GM12891 (cell line): ENCODE results near the gene FNBP1.

ENCODE experiments used
- POLR2A ChIP-seq: IDR thresholded peaks from 2 replicates; pipeline ENCODE4 v1.6.1; 2011; ENCODE audit warnings: low read depth, low read length, control low read depth
- POLR2AphosphoS5 ChIP-seq: IDR thresholded peaks from 2 replicates; pipeline ENCODE4 v1.6.1; 2011; ENCODE audit warnings: low read depth, low read length, control low read depth
- TAF1 ChIP-seq: IDR thresholded peaks from 2 replicates; pipeline ENCODE4 v1.6.1; 2011; ENCODE audit warnings: low read depth, low read length, control low read depth

DNA sequence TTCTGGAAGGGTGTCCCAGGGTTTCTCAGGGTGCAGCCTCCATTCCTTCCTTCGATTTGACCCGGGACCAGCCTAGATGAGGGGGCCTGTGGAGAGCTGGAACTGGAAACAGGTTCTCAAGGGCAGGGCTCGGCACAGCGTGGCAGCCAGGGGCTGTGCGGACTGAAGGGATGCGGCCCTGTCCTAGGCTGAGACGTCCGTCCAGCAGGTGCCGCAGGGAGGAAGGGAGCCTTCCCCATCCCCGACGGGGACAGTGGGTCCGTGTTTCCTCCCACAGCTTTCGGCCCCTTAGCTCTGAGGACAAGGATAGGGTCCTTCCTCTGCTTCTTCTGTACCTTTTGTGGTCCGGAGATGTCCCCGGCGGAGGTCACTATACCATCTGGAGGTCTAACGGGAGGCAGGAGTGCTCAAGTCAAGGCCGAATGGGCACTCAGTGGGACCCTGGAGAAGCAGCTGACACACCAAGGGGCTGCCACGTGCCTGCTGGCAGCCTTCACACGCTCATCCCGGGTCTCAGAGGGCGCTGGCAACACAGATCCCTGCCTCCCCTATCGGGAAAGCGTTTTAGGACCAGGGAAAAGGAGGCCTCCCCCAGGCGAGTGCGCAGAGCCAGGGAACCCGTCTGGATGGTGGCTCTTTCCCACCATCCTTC is 157.8 kb downstream of the FNBP1 start:
- peak; percentile 76 for TF ChIP-seq POLR2AphosphoS5
- TF ChIP-seq POLR2A: peak; percentile 66
- 0 out of 2 replicates have a peak, but pooled peaks have one; percentile 29 for TF ChIP-seq TAF1
